Osteocyte (in vitro differentiated cells): ENCODE results near the gene CHIC2. TPM values are rescaled to one million over a fixed set of nuclear protein-coding genes. Genes with fewer than 3 reads are reported as not detected.
A peak's percentile ranks its signal among the peaks of the same experiment; 100 is the strongest.

Source experiments
- DNase-seq: peaks from one replicate; pipeline ENCODE4 v3.0.0; 2021; ENCODE audit warnings: mixed read lengths; ENCODE audit not compliant: unreplicated experiment; ENCODE audit errors: extremely low spot score
- H3K27ac Mint-ChIP-seq: one replicate; pipeline ENCODE4 v1.8.0; 2021; ENCODE audit warnings: mild to moderate bottlenecking, mixed read lengths; ENCODE audit not compliant: unreplicated experiment
- H3K27me3 Mint-ChIP-seq: one replicate; pipeline ENCODE4 v1.8.0; 2021; ENCODE audit warnings: mixed read lengths; ENCODE audit not compliant: unreplicated experiment
- H3K36me3 Mint-ChIP-seq: one replicate; pipeline ENCODE4 v1.8.0; 2021; ENCODE audit warnings: mixed read lengths; ENCODE audit not compliant: unreplicated experiment
- H3K4me1 Mint-ChIP-seq: one replicate; pipeline ENCODE4 v1.8.0; 2021; ENCODE audit warnings: mixed read lengths; ENCODE audit not compliant: unreplicated experiment
- H3K4me3 Mint-ChIP-seq: one replicate; pipeline ENCODE4 v1.8.0; 2021; ENCODE audit warnings: mild to moderate bottlenecking, moderate library complexity, mixed read lengths; ENCODE audit not compliant: unreplicated experiment
- H3K9me3 Mint-ChIP-seq: one replicate; pipeline ENCODE4 v1.8.0; 2021; ENCODE audit warnings: mixed read lengths; ENCODE audit not compliant: unreplicated experiment
- total RNA-seq: library from RNA; stranded (reverse); gene quantifications from 2 replicates; pipeline ENCODE4 v1.2.1, GENCODE V29; 2021
- TF ChIP-seq, protein P1 (sequence below): fragments of 200-600 bp; sonication (generic); IDR thresholded peaks from 2 replicates; pipeline ENCODE4 v1.5.0; 2021; ENCODE audit warnings: antibody characterized with exemption, mild to moderate bottlenecking, moderate library complexity

The CHIC2 gene
- total RNA-seq, 1 donor from 2014 or later, result 64.1 TPM

DNA sequence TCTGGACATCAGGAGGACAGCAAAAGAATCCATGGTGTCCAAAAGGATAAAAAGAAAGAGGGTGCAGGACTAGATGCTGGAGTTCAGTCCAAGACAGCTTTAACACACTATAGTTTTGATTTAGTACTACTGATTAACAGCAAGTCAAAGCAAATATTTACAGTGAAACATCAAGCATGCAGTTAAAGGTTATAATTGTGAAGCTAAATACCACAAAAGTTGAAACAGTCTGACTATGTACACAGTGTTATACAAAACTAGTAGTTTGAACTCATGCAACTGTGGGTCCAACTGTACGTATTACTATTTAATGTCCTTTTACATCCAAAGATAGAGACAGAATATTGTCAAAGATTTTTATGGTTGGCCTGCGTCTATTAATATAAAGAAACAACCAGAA lies 57.6 kb downstream of the CHIC2 start:
- TF ChIP-seq, protein P1, sequence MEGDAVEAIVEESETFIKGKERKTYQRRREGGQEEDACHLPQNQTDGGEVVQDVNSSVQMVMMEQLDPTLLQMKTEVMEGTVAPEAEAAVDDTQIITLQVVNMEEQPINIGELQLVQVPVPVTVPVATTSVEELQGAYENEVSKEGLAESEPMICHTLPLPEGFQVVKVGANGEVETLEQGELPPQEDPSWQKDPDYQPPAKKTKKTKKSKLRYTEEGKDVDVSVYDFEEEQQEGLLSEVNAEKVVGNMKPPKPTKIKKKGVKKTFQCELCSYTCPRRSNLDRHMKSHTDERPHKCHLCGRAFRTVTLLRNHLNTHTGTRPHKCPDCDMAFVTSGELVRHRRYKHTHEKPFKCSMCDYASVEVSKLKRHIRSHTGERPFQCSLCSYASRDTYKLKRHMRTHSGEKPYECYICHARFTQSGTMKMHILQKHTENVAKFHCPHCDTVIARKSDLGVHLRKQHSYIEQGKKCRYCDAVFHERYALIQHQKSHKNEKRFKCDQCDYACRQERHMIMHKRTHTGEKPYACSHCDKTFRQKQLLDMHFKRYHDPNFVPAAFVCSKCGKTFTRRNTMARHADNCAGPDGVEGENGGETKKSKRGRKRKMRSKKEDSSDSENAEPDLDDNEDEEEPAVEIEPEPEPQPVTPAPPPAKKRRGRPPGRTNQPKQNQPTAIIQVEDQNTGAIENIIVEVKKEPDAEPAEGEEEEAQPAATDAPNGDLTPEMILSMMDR, result no peak
- Mint-ChIP-seq H3K9me3 (no peaks in the 10 kb centered on the region), H3K4me3 (no peak overlapping the region), H3K27me3 (no peaks in the 10 kb centered on the region), H3K4me1 (peaks cover 30% of the 10 kb centered on the region), H3K27ac (peak overlapping the region; percentile 27), H3K36me3 (peaks cover 22% of the 10 kb centered on the region)
- no peak for DNase-seq

DNA sequence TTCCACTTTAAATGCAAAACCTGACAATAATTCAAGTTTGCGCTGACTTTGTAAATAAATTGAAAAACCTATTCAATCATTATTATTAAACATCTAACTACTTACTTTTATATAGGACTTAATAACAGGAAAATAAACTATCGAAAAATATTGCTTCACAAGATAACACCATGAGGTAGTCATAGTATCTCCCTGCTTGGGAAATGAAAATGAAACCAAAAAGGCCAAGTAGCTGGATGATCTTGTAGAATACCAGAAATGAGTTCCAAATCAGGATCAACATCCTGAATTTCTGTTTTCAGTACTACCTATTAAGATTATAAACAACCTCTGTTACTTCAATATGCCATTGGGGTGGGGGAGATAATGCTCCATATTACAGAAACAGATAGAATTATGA lies 58.9 kb downstream of the CHIC2 start:
- H3K36me3 Mint-ChIP-seq, result peaks cover 16% of the 10 kb centered on the region
- H3K27me3 Mint-ChIP-seq, result no peaks in the 10 kb centered on the region
- H3K27ac Mint-ChIP-seq, result peak overlapping the region; percentile 75
- H3K9me3 Mint-ChIP-seq, result no peaks in the 10 kb centered on the region
- H3K4me1 Mint-ChIP-seq, result peaks cover 30% of the 10 kb centered on the region
- no peak for DNase-seq
- H3K4me3 Mint-ChIP-seq, result peak overlapping the region; percentile 42
- TF ChIP-seq, protein P1, result no peak

DNA sequence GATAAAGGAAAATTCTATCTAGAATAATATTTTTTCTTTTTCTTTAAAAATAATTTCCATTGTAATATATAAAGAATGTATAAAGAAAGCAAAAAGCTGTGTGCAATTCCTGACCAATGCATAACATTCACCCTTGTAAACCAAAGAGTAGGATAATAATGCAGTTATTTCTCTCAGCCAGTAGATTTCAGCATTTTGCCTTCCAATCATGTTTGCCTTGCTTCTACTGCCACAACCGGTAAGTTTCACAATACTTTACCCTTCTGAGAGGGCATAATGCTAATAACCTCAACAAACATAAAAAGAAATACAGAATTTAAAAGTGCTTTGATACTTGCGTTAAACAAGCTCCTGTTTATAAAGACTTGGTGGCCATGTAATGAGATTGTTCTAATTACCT lies 59.9 kb downstream of the CHIC2 start:
- Mint-ChIP-seq H3K36me3 (peaks cover 13% of the 10 kb centered on the region), H3K27ac (peak overlapping the region; percentile 63), H3K27me3 (no peaks in the 10 kb centered on the region), H3K4me3 (no peak overlapping the region), H3K4me1 (peaks cover 34% of the 10 kb centered on the region), H3K9me3 (no peaks in the 10 kb centered on the region)
- DNase-seq, result no peak
- TF ChIP-seq, protein P1, result no peak

DNA sequence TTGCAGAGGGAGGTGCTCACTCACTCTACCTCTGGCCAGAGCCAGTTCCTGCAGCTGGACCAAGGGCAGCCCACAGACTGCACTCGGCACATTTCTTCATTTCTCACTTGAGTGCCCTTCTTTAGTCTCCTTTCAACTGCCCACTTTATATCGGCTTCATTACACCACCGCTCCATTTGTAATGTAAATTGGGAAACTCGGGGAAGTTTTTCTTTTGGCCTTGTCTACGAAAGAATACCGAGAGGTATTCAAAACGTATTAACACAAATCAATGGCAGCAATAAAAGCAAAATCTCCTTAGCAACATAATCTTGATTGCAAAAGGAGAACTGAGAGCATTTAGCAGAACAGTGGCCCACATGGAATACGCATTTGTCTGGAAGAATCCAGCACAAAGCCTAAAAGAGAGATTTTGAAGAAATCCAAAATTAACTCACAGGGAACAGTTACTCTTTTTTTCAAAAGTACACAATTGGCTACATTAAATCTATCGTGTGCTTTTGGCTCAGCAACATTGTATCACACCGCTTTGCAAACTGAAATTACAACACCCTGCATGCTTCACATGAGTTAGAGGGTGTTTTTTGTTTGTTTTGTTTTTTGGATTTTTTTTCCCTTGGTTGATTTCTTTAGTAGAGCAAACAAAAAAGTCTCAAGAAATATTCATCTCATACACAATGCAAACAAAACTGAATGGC lies 62.6 kb downstream of the CHIC2 start:
- DNase-seq, result no peak
- Mint-ChIP-seq H3K36me3 (peaks cover 16% of the 10 kb centered on the region), H3K27me3 (no peaks in the 10 kb centered on the region), H3K4me1 (peaks cover 30% of the 10 kb centered on the region), H3K9me3 (no peaks in the 10 kb centered on the region), H3K27ac (no peak overlapping the region), H3K4me3 (no peak overlapping the region)
- TF ChIP-seq, protein P1, result no peak

DNA sequence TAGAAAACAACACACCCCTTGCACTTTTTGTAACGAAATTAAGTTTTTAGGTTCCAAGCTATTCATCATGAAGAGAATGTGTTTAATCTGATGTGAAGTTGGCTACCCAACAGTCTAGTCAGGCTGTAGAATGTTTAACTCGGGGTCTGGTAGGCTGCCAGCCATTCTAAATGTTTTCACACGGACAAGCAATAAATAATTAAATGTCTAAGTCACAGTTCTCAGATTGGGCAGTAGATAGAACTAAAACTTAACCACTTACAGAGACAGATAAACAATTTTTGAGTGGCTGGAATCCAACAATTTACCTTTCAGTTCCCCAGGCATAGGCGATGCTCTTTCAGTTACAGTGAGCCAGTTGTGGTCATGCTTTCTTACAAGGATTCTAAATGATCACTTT lies 66.5 kb downstream of the CHIC2 start:
- H3K27me3 Mint-ChIP-seq, result no peaks in the 10 kb centered on the region
- peaks cover 10% of the 10 kb centered on the region for H3K4me1 Mint-ChIP-seq
- H3K36me3 Mint-ChIP-seq, result peaks cover 23% of the 10 kb centered on the region
- no peak overlapping the region for H3K4me3 Mint-ChIP-seq
- DNase-seq, result no peak
- no peak overlapping the region for H3K27ac Mint-ChIP-seq
- TF ChIP-seq, protein P1, result no peak
- no peaks in the 10 kb centered on the region for H3K9me3 Mint-ChIP-seq
